Measurements from ENCODE around the gene TK1. TPM values are rescaled to one million over a fixed set of nuclear protein-coding genes. Genes with fewer than 3 reads are reported as not detected.

The TK1 gene
- polyA plus RNA-seq, 2 of the 4 experiments (the other 2 are of a cell fraction): 90.9 to 355 TPM

- FAIRE-seq (no peak), ATAC-seq (no peak), DNase-seq (ENCODE audit: low read depth in 1 of 2, low spot score in 1 of 2) (no peak)
- WGBS (ENCODE audit: missing lambda C conversion rate): 67% methylated on average over 10 of the region's 10 CpGs
- Histone ChIP-seq H3K4me1 (no peaks in the 10 kb centered on the region; the same call in 2 of the 3 replicates), H3K9me3 (no peaks in the 10 kb centered on the region), H3K27ac (no peak overlapping the region), H3K4me3 (no peak overlapping the region), H3K4me2 (no peak overlapping the region)
- POLR2A ChIA-PET: no interaction called here
- CTCF ChIA-PET: interaction anchor here (0.6 to 10.4 kb wide), 4 partner anchors 13 to 192 kb away, joined by 3 to 159 read pairs (median 4); no protein-coding TSS in a partner anchor
- TF ChIP-seq GATA3 (IDR thresholded peaks at IDR 0.05; ENCODE audit: borderline replicate concordance) (no peak), FOSL2 (IDR thresholded peaks at IDR 0.05) (no peak), FOSL2 (CRISPR knock-in tag; IDR thresholded peaks at IDR 0.05) (no peak), CTCF (IDR thresholded peaks at IDR 0.05) (no peak), HOXA7 (CRISPR knock-in tag; IDR thresholded peaks at IDR 0.05) (no peak), HOXB5 (CRISPR knock-in tag; IDR thresholded peaks at IDR 0.05) (no peak), KDM5A (IDR thresholded peaks at IDR 0.05) (no peak), SREBF2 (IDR thresholded peaks at IDR 0.05) (no peak), HEYL (CRISPR knock-in tag; IDR thresholded peaks at IDR 0.05) (no peak), ZC3H11A (IDR thresholded peaks at IDR 0.05) (no peak)
Observed at GRCh38 chr17:78233678-78234077, 46.8 kb upstream of the TK1 start.

- no peak for TF ChIP-seq HOXA7 (CRISPR knock-in tag; IDR thresholded peaks at IDR 0.05)
- no peak for TF ChIP-seq TFCP2L1 (CRISPR knock-in tag; IDR thresholded peaks at IDR 0.05)
- no peak for TF ChIP-seq CHD2 (IDR thresholded peaks at IDR 0.05; ENCODE audit: low read length, partially characterized antibody)
- TF ChIP-seq SREBF2 (IDR thresholded peaks at IDR 0.05): no peak
- TF ChIP-seq BCL3 (IDR thresholded peaks at IDR 0.05): no peak
- TF ChIP-seq CBX2 (IDR thresholded peaks at IDR 0.05; ENCODE audit: borderline replicate concordance, low read depth): no peak
- ATAC-seq: no peak
- FAIRE-seq: no peak
- DNase-seq (ENCODE audit: low read depth in 1 of 2, low spot score in 1 of 2): no peak
- Histone ChIP-seq H3K4me3 (no peak overlapping the region), H3K27ac (no peak overlapping the region), H3K9me3 (no peaks in the 10 kb centered on the region), H3K4me1 (no peaks in the 10 kb centered on the region; the same call in 2 of the 3 replicates), H3K4me2 (no peak overlapping the region)
- POLR2A ChIA-PET: no interaction called here
- CTCF ChIA-PET: interaction anchor here (0.9 kb wide), 1 partner anchor 126 kb away, joined by 3 read pairs; no protein-coding TSS in a partner anchor
- WGBS (ENCODE audit: missing lambda C conversion rate): 97% methylated on average over 2 of the region's 2 CpGs
Observed at GRCh38 chr17:78232859-78233173, 46.0 kb upstream of the TK1 start.

- ChIA-PET POLR2A (no interaction called here), CTCF (interaction anchor here (0.9 to 1.5 kb wide), 3 partner anchors 9 to 126 kb away, joined by 3 to 10 read pairs (median 3); no protein-coding TSS in a partner anchor)
- H3K4me2 ChIP-seq: peak overlapping the region; percentile 76
- FAIRE-seq (no peak), ATAC-seq (peak in 1 of 2 experiments; percentile 38; a peak in 3 of 6 replicates), DNase-seq (ENCODE audit: low read depth in 1 of 2, low spot score in 1 of 2) (no peak)
- peak overlapping the region; percentile 35; the same call in 2 of the 3 replicates for H3K4me3 ChIP-seq
- H3K4me1 ChIP-seq: no peaks in the 10 kb centered on the region; the same call in 2 of the 3 replicates
- H3K27ac ChIP-seq: peak overlapping the region in 1 of 2 experiments; percentile 61; a peak in 2 of 6 replicates
- no peak for TF ChIP-seq CHD2 (IDR thresholded peaks at IDR 0.05; ENCODE audit: low read length, partially characterized antibody)
- TF ChIP-seq POLR2A (IDR thresholded peaks at IDR 0.05; ENCODE audit: low read length): no peak
- TF ChIP-seq TFCP2L1 (CRISPR knock-in tag; IDR thresholded peaks at IDR 0.05): no peak
- H3K9me3 ChIP-seq: no peaks in the 10 kb centered on the region
- WGBS (ENCODE audit: missing lambda C conversion rate): 49% methylated on average over 43 of the region's 55 CpGs
Observed at GRCh38 chr17:78231991-78232858, 45.4 kb upstream of the TK1 start.
